AG04450 (cell line): ENCODE data around the gene JAK1. TPM values are rescaled to one million over a fixed set of nuclear protein-coding genes. Genes with fewer than 3 reads are reported as not detected.
"Not testable (repeated sequence)": the region's sequence is repeated elsewhere in the genome, so short reads cannot be mapped to it uniquely, and the experiment has no call there.

ENCODE experiments used
- CTCF ChIA-PET: fragments of 300-600, 350-600 bp; formaldehyde crosslinking; extraction: SDS; loops from one replicate; lab custom pipeline; 2022; ENCODE audit warnings: antibody characterized with exemption, inconsistent platforms; lab: Charles Lee
- POLR2A ChIA-PET: fragments of 350-600 bp; formaldehyde crosslinking; extraction: SDS; loops from one replicate; lab custom pipeline; 2021; ENCODE audit warnings: antibody characterized with exemption, inconsistent platforms; lab: Yijun Ruan, JAX
- DNase-seq: peaks from one replicate; pipeline ENCODE4 v3.0.0-alpha.2; 2011; ENCODE audit warnings: low read depth, low spot score
- H3K27ac ChIP-seq: one replicate; pipeline ENCODE4 v1.5.1; 2012; ENCODE audit warnings: low read depth, low read length, control low read depth
- H3K27me3 ChIP-seq: one replicate; pipeline ENCODE4 v1.6.0; 2012; ENCODE audit warnings: low read length; ENCODE audit not compliant: control insufficient read depth, insufficient read depth
- H3K4me3 ChIP-seq: 2 replicates; pipeline ENCODE4 v1.5.1; 2011; ENCODE audit warnings: mild to moderate bottlenecking, low read depth, low read length, control low read depth
- H3K9me3 ChIP-seq: 2 replicates; pipeline ENCODE4 v1.5.1; 2012; ENCODE audit warnings: low read length; ENCODE audit not compliant: control insufficient read depth, insufficient read depth
- CTCF ChIP-seq: IDR thresholded peaks from 2 replicates; pipeline ENCODE4 v1.5.1; 2011; ENCODE audit warnings: low read depth, low read length, control low read depth, inconsistent platforms
- polyA plus RNA-seq: library from polyadenylated mRNA; depleted of rRNA; stranded (reverse); fragments of >200 nt; gene quantifications from 2 replicates; pipeline ENCODE4 v1.2.3, GENCODE V29; 2011

The JAK1 gene
- polyA plus RNA-seq, 1 experiment = 141 TPM

- ChIA-PET CTCF (no interaction called here), POLR2A (interaction anchor here (0.8 kb wide), 1 partner anchor 82 kb away, joined by 5 read pairs; no protein-coding TSS in a partner anchor)
- no peak for TF ChIP-seq CTCF
- DNase-seq = no peak
- Histone ChIP-seq H3K9me3 (no peaks in the 10 kb centered on the region), H3K27me3 (no peaks in the 10 kb centered on the region), H3K27ac (no peak overlapping the region), H3K4me3 (no peak overlapping the region)
Observed at GRCh38 chr1:64920941-64921589, 45.3 kb downstream of the JAK1 start.

- H3K9me3 ChIP-seq, CTCF ChIA-PET, H3K4me3 ChIP-seq, POLR2A ChIA-PET, DNase-seq, H3K27me3 ChIP-seq, H3K27ac ChIP-seq: not testable (repeated sequence)
Observed at GRCh38 chr1:64919120-64919519, 47.2 kb downstream of the JAK1 start.

GRCh38 chr1:64917907-64918306 lies 48.4 kb downstream of the JAK1 start:
- no peaks in the 10 kb centered on the region for H3K27me3 ChIP-seq
- CTCF ChIA-PET = no interaction called here
- no peak for TF ChIP-seq CTCF
- H3K27ac ChIP-seq = peak overlapping the region; percentile 93
- no peak overlapping the region for H3K4me3 ChIP-seq
- H3K9me3 ChIP-seq = no peaks in the 10 kb centered on the region
- POLR2A ChIA-PET = interaction anchor here (0.8 to 1.3 kb wide), 3 partner anchors 15 to 83 kb away, joined by 3 to 4 read pairs (median 4); no protein-coding TSS in a partner anchor
- no peak for DNase-seq

- peak overlapping the region; percentile 93 for H3K27ac ChIP-seq
- ChIA-PET CTCF (no interaction called here), POLR2A (interaction anchor here (0.8 to 1.3 kb wide), 3 partner anchors 16 to 84 kb away, joined by 3 to 4 read pairs (median 4); no protein-coding TSS in a partner anchor)
- H3K4me3 ChIP-seq = no peak overlapping the region
- H3K27me3 ChIP-seq = no peaks in the 10 kb centered on the region
- TF ChIP-seq CTCF = no peak
- H3K9me3 ChIP-seq = no peaks in the 10 kb centered on the region
- peak; percentile 97 for DNase-seq
Observed at GRCh38 chr1:64917328-64917861, 49.0 kb downstream of the JAK1 start.

- no peaks in the 10 kb centered on the region for H3K9me3 ChIP-seq
- no peak for TF ChIP-seq CTCF
- ChIA-PET POLR2A (no interaction called here), CTCF (interaction anchor here (1.2 kb wide), 1 partner anchor 18 kb away, joined by 3 read pairs; no protein-coding TSS in a partner anchor)
- no peak overlapping the region for H3K4me3 ChIP-seq
- H3K27ac ChIP-seq = peak overlapping the region; percentile 65
- no peaks in the 10 kb centered on the region for H3K27me3 ChIP-seq
- peak; percentile 58 for DNase-seq
Observed at GRCh38 chr1:64915381-64916274, 50.7 kb downstream of the JAK1 start.
